CD4-positive, alpha-beta T cell treated with Interleukin-4 for 1 hour (primary cell): ENCODE measurements around the gene EPSTI1.

Experiments used
- DNase-seq, 2 donors: peaks; one replicate each; pipeline ENCODE4 v3.0.0-alpha.2; 2020 to 2022

The EPSTI1 gene

GRCh38 chr13:42836930-42837690 lies 154.9 kb downstream of the EPSTI1 start:
- no peak for DNase-seq
